ENCODE measurements around the gene JKAMP. TPM values are rescaled to one million over a fixed set of nuclear protein-coding genes. Genes with fewer than 3 reads are reported as not detected.
"Not testable (repeated sequence)": the region's sequence is repeated elsewhere in the genome, so short reads cannot be mapped to it uniquely, and the experiment has no call there.

JKAMP gene
- 10 to 100 TPM; 32.9 to 39.2 (median 37.4) TPM for total RNA-seq
- long read RNA-seq, donor 1, transcript JKAMP-203 (7 exons, 1,636 nt), result minor isoform, 10 of 41 reads
- long read RNA-seq, donor 1, transcript JKAMP-201 (7 exons, 1,726 nt), result major isoform, 22 of 41 reads
- long read RNA-seq, donor 1, partial matches to known transcripts, result 1 of 41 reads
- long read RNA-seq, donor 1, other reads (novel, unspliced or antisense), result 2 of 41 reads
- long read RNA-seq, donor 2, transcript JKAMP-201 (7 exons, 1,726 nt), result major isoform, 40 of 61 reads
- long read RNA-seq, donor 2, transcript JKAMP-203 (7 exons, 1,636 nt), result minor isoform, 14 of 61 reads
- long read RNA-seq, donor 2, partial matches to known transcripts, result 0 of 61 reads
- long read RNA-seq, donor 2, other reads (novel, unspliced or antisense), result 4 of 61 reads

DNA sequence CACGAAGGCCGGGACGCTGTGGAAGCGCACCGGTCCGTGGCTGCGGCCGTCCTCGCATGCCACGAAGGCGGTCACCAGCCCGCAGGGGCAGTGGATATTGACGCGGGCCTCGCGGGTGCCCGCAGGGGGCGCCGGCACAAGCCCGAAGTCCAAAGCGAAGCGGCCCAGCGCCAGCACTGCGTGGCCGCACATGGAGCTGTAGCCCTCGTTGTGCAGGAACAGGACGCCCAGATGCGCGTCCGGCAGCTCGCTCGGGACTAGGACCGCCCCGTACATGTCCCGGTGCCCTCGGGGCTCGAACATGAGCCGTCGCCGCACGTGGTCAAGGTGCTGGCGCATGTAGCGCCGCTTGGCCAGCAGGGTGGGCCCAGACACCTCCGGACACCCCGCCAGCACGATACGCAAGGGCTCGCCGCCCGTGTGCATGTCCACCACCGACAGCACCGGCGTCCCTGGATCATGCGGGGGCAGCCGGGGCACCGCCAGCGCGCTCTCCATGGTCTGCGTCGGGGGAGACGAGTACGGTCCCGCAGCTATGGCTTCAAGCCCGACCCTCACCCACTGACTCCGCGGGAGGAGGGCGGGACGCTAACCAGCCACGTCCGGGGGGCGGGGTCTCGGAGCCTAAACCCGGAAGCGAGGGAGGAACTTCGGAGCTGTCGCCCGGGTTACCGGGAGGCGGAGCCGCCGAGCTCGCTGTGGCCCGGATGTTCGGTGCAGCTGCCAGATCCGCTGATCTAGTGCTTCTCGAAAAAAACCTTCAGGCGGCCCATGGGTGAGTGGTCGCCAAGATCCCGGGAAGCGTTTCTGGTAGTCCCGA is at the start of gene JKAMP, which contains the start of gene L3HYPDH:
Gene JKAMP, plus strand, starts transcription at position 699 of the 820 bp plus-strand sequence. Its CDS starts 73 bp downstream, at position 772.
Gene L3HYPDH, minus strand, starts transcription at position 590 of the 820 bp plus-strand sequence. Its CDS starts 92 bp downstream, at position 498.
- peak; percentile 97 for ATAC-seq
- H3K9me3 ChIP-seq, result no peaks in the 10 kb centered on the region
- no peaks in the 10 kb centered on the region for H3K36me3 ChIP-seq (ENCODE audit: low read depth)
- H3K4me1 ChIP-seq (ENCODE audit: low read depth), result peaks cover 32% of the 10 kb centered on the region
- peak; percentile 99 to 100 (median 99) for DNase-seq
- intact Hi-C loops (cut with DNase I, micrococcal nuclease), result no loop called here
- H3K4me3 ChIP-seq, result peak within 1 kb of the TSS; percentile 74
- peak; percentile 74 for TF ChIP-seq CTCF (IDR thresholded peaks at IDR 0.05)

DNA sequence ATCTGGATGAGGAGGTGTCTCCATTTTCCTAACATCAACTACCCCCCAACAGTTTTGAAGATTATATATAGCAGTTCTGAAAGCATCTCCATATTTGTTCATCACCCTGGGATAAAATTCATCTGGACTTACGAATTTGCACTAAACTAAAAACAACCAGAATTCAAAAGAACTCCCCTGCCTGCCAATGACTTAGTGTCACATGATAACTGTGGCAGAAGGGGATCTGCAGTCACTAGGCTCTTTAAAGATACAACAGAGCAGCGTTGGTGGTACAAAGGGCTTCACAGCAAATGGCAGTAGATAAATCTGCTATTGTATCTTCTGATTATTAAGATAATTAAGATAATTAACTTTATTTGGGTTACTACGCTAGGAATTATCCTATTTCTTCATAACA is 49.2 kb upstream of the JKAMP start:
- Histone ChIP-seq H3K9me3 (no peaks in the 10 kb centered on the region), H3K4me3 (no peak overlapping the region), H3K4me1 (ENCODE audit: low read depth) (no peaks in the 10 kb centered on the region), H3K36me3 (ENCODE audit: low read depth) (no peaks in the 10 kb centered on the region)
- TF ChIP-seq CTCF (IDR thresholded peaks at IDR 0.05), result no peak
- ATAC-seq (no peak), DNase-seq (no peak)
- intact Hi-C loops (cut with DNase I, micrococcal nuclease), result no loop called here

GRCh38 chr14:59435987-59436386 is 48.3 kb upstream of the JKAMP start:
- H3K9me3 ChIP-seq, result no peaks in the 10 kb centered on the region
- H3K36me3 ChIP-seq (ENCODE audit: low read depth), result no peaks in the 10 kb centered on the region
- no peaks in the 10 kb centered on the region for H3K4me1 ChIP-seq (ENCODE audit: low read depth)
- ATAC-seq (no peak), DNase-seq (no peak)
- intact Hi-C loops (cut with DNase I, micrococcal nuclease), result no loop called here
- no peak for TF ChIP-seq CTCF (IDR thresholded peaks at IDR 0.05)
- H3K4me3 ChIP-seq, result no peak overlapping the region

GRCh38 chr14:59438195-59438647 is 46.1 kb upstream of the JKAMP start:
- Histone ChIP-seq H3K4me1 (ENCODE audit: low read depth) (no peaks in the 10 kb centered on the region), H3K4me3 (no peak overlapping the region), H3K9me3 (no peaks in the 10 kb centered on the region), H3K36me3 (ENCODE audit: low read depth) (no peaks in the 10 kb centered on the region)
- DNase-seq, result no peak
- no peak for ATAC-seq
- intact Hi-C loops (cut with DNase I, micrococcal nuclease), result no loop called here
- no peak for TF ChIP-seq CTCF (IDR thresholded peaks at IDR 0.05)

- Histone ChIP-seq H3K4me3 (no peak overlapping the region), H3K4me1 (ENCODE audit: low read depth) (no peaks in the 10 kb centered on the region), H3K9me3 (no peaks in the 10 kb centered on the region), H3K36me3 (ENCODE audit: low read depth) (no peaks in the 10 kb centered on the region)
- TF ChIP-seq CTCF (IDR thresholded peaks at IDR 0.05), result no peak
- DNase-seq, result no peak
- intact Hi-C loops (cut with DNase I, micrococcal nuclease), result no loop called here
- ATAC-seq, result no peak
These were observed 44.9 kb upstream of the JKAMP start for GRCh38 chr14:59439256-59439965.

GRCh38 chr14:59448673-59449072 is 35.6 kb upstream of the JKAMP start:
- intact Hi-C loops (cut with DNase I, micrococcal nuclease), result not testable (repeated sequence)

More at GRCh38 chr14:59448673-59449072, 35.6 kb upstream of the JKAMP start:
- H3K4me3 ChIP-seq; H3K9me3 ChIP-seq; ATAC-seq; DNase-seq; H3K36me3 ChIP-seq (ENCODE audit: low read depth); H3K4me1 ChIP-seq (ENCODE audit: low read depth): not testable (repeated sequence)

All from mucosa of descending colon (tissue), 3 donors.